ENCODE results near the gene PGRMC1.

The PGRMC1 gene

DNA sequence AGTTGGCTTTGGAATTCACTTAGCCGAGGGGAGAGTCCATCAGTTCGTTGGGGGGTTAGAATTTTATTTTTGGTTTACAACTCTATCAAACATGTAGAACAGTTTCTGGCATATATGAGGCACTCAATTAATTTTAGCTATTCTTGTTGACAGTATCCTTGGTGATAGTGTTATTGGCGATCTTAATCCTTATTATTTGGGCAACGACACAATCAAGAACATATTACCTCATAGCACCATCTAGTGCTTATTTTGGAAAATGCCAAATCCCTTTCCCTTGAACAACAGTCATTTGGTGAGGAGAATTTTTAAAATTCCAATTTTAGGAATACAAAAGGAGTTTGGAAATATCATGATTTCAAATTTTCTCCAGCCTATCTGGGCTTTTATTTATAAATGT lies 17.9 kb upstream of the PGRMC1 start:
- H3K4me1 Mint-ChIP-seq (ENCODE audit: low read depth) = no peaks in the 10 kb centered on the region
- no peak overlapping the region for H3K27ac Mint-ChIP-seq
- no peaks in the 10 kb centered on the region for H3K36me3 Mint-ChIP-seq (ENCODE audit: low read depth)
- no peaks in the 10 kb centered on the region for H3K9me3 Mint-ChIP-seq
- no peak for DNase-seq (ENCODE audit: low spot score)
- H3K27me3 Mint-ChIP-seq (ENCODE audit: low read depth) = peaks cover 17% of the 10 kb centered on the region
- H3K4me3 Mint-ChIP-seq = no peak overlapping the region

DNA sequence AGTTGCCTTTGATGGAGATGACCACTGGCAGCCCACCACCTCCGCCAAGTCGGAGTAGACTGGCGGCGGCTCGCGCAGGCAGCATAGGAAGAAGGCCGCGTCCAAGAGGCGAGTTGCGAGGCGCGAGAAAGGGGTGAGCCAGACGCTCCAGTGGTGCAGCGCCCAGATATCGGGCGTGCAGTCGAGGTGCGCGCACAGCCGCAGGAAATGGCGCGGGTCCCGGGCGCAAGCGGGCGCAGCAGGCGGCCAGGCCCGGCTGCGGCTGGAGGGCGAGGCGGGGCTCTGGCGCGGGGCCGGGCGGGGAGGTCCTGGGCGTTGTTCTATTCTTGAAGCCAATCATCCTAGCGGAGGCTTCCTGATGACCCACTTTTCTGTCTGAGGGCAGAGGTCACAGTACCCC lies 13.2 kb upstream of the PGRMC1 start:
- Mint-ChIP-seq H3K4me1 (ENCODE audit: low read depth) (peaks cover 2% of the 10 kb centered on the region), H3K9me3 (no peaks in the 10 kb centered on the region), H3K36me3 (ENCODE audit: low read depth) (no peaks in the 10 kb centered on the region), H3K27ac (no peak overlapping the region), H3K4me3 (no peak overlapping the region), H3K27me3 (ENCODE audit: low read depth) (peaks cover 22% of the 10 kb centered on the region)
- no peak for DNase-seq (ENCODE audit: low spot score)

DNA sequence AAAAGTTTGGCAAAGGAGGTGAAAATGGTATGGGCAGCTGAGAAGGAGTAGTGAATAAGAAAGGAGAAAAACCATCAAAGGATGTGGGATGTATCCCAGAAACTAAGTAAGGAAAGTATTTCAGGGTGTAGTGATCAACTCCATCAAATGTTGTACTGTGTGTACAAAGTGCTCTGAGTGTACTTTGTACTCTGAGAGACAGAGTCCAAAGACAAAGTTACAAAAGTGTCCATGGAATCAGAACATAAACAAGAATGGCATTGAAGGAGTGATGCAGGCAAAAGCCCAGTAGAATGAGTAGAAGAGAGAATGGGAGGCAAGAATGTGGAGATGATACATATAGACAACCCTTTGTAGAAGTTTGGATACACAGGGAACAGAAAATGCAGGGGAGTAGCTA lies 12.3 kb upstream of the PGRMC1 start:
- no peak overlapping the region for H3K27ac Mint-ChIP-seq
- no peak overlapping the region for H3K4me3 Mint-ChIP-seq
- H3K27me3 Mint-ChIP-seq (ENCODE audit: low read depth) = peaks cover 24% of the 10 kb centered on the region
- no peak for DNase-seq (ENCODE audit: low spot score)
- no peaks in the 10 kb centered on the region for H3K9me3 Mint-ChIP-seq
- no peaks in the 10 kb centered on the region for H3K36me3 Mint-ChIP-seq (ENCODE audit: low read depth)
- peaks cover 2% of the 10 kb centered on the region for H3K4me1 Mint-ChIP-seq (ENCODE audit: low read depth)

DNA sequence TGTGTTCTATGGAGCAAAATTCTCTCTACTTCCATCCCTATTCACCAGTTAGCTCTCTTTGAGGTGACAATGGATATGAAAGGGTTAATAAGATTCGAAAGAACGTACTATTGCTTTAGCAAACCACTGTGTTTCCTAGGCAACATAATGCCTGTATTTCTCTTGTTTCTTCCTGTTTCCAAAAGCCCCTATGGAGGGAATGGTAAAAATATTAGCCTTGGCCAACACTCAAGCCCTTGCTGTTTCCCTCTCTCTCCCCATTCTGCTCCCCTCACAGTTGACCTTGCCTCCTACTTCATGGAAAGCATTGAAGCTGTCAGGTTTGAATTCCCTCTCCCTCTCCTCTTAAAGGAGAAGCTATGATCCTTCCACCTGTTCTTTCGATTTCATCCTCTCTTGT lies 9.6 kb upstream of the PGRMC1 start:
- Mint-ChIP-seq H3K4me1 (ENCODE audit: low read depth) (peaks cover 2% of the 10 kb centered on the region), H3K4me3 (no peak overlapping the region), H3K9me3 (no peaks in the 10 kb centered on the region), H3K36me3 (ENCODE audit: low read depth) (no peaks in the 10 kb centered on the region), H3K27ac (no peak overlapping the region), H3K27me3 (ENCODE audit: low read depth) (peaks cover 31% of the 10 kb centered on the region)
- no peak for DNase-seq (ENCODE audit: low spot score)

DNA sequence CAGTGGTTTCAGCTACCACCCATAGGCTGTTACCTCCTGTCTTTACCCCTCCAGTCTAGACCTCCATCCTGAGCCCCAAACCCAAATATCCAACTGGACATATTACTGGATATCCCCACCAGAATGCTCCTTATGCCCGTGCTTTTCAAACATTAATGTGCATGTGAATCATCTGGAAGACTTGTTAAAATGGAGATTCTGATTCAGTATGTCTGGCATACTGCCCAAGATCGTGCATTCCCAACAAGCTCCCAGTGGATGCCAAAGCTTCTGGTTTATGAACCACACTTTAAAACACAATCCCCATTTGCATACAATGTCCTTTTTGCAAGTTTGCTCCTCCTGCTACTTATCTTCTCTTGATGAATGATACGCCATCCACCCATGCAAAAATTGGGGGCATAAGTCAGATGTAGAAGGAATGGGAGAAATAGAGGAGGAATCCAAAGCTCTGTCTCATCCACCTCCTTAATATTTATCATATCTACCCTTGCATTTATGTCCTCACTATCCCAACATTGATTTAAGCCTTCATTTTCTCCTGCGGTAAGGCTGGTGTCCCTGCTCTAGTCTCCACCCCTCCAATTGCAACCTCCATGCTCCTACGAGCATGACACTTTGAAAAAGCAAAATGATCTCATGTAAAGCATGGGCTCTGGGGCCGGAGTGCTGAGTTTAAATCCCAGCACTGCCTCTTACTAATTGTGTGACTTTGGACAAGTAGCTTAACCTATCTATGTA lies 7.4 kb upstream of the PGRMC1 start:
- Mint-ChIP-seq H3K4me3 (no peak overlapping the region), H3K9me3 (no peaks in the 10 kb centered on the region), H3K36me3 (ENCODE audit: low read depth) (no peaks in the 10 kb centered on the region), H3K27ac (no peak overlapping the region), H3K4me1 (ENCODE audit: low read depth) (peaks cover 2% of the 10 kb centered on the region), H3K27me3 (ENCODE audit: low read depth) (peaks cover 40% of the 10 kb centered on the region)
- no peak for DNase-seq (ENCODE audit: low spot score)

DNA sequence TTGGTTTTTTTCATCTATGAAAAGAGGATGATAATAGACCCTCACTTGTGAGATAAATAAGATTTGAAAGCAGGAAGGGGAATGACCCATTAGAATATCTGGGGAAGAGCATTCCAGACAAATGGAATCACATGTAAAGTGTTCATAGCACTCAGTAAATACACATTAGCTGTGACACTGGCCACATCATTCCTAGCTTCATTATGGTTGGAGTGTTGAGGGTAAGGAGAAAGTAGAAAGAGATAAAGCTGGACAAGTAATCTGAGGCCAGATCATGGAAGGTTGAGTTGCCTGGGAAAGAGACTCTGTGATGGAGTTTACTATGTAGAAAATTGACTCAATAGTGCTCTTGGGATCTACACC lies 6.9 kb upstream of the PGRMC1 start:
- peaks cover 46% of the 10 kb centered on the region for H3K27me3 Mint-ChIP-seq (ENCODE audit: low read depth)
- no peak for DNase-seq (ENCODE audit: low spot score)
- H3K36me3 Mint-ChIP-seq (ENCODE audit: low read depth) = no peaks in the 10 kb centered on the region

DNA sequence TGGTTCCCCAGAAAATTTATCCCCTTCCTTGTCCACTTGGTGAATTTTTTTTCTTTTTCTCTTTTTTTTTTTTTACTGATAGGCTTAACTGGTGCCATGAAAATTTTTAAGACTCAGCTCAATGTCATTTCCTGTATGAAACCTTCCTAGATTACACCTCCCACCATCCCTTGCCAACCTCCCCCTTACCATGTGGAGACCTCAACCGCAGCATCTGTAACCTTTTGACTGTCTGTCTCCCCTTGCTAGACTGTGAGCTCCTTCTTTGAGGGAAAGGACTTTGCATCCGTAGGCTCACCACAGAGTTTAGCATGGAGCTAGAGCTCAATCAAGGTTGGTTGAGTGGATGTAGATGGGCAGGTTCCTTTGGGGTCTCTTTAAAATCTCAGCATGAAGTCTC lies 5.2 kb upstream of the PGRMC1 start:
- no peak for DNase-seq (ENCODE audit: low spot score)
- H3K4me1 Mint-ChIP-seq (ENCODE audit: low read depth) = peaks cover 5% of the 10 kb centered on the region
- H3K27ac Mint-ChIP-seq = no peak overlapping the region
- no peak overlapping the region for H3K4me3 Mint-ChIP-seq
- peaks cover 55% of the 10 kb centered on the region for H3K27me3 Mint-ChIP-seq (ENCODE audit: low read depth)
- no peaks in the 10 kb centered on the region for H3K9me3 Mint-ChIP-seq
- no peaks in the 10 kb centered on the region for H3K36me3 Mint-ChIP-seq (ENCODE audit: low read depth)

More for the DNA sequence above, 6.9 kb upstream of the PGRMC1 start:
- H3K4me1 Mint-ChIP-seq (ENCODE audit: low read depth) = no peaks in the 10 kb centered on the region
- no peaks in the 10 kb centered on the region for H3K9me3 Mint-ChIP-seq
- H3K4me3 Mint-ChIP-seq = no peak overlapping the region
- H3K27ac Mint-ChIP-seq = no peak overlapping the region

DNA sequence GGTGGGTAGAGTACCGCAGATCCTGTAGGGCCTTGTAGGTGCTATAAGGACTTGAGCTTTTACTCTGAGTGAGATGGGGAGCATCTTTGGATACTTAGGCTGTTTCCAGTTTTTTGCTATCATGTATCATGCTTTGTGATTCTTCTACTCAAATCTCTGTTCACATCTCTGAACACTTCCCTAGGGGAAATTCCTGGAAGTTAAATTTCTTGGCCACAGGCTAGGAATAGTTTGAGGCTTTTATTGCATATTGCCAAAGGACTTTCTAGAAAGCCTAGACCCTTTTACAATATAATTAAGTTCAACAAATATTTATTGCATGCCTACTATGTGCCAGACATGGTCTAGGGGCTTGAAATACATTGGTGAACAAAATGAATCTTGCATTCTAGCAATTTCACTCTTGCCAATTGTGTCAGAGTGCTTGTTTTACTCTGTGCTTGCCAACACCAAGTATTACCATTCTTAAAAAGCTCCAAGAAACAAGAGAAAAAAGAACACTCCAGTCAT lies 4.1 kb upstream of the PGRMC1 start:
- no peak for DNase-seq (ENCODE audit: low spot score)
- Mint-ChIP-seq H3K27ac (no peak overlapping the region), H3K27me3 (ENCODE audit: low read depth) (peaks cover 52% of the 10 kb centered on the region), H3K4me3 (no peak overlapping the region), H3K4me1 (ENCODE audit: low read depth) (peaks cover 5% of the 10 kb centered on the region), H3K9me3 (no peaks in the 10 kb centered on the region), H3K36me3 (ENCODE audit: low read depth) (no peaks in the 10 kb centered on the region)

DNA sequence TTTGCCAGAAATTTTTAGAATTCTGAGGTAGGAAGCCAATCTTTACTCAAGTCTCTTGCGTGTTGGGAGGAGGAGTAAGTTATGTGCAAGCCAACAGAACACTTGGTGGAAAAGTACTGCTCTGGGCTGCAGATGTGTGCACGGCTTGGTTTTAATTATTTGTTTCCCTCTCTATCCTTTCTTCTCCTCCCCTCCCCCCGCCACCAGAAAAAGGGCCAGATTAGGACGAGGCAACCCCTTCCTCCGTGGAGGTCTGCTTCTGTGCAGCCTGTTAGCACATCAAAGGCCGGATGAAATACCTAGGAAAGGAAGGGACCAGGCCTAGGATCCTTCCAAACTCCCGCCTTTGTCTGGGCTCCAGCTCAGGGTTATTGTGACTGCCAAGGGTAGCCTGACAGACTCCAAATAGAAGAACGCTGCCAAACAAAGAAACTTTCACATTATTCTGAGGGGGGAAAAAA lies 1.0 kb upstream of the PGRMC1 start:
- Mint-ChIP-seq H3K4me3 (peak overlapping the region; percentile 94), H3K36me3 (ENCODE audit: low read depth) (peaks cover 9% of the 10 kb centered on the region), H3K4me1 (ENCODE audit: low read depth) (peaks cover 22% of the 10 kb centered on the region), H3K27ac (no peak overlapping the region), H3K27me3 (ENCODE audit: low read depth) (peaks cover 34% of the 10 kb centered on the region), H3K9me3 (no peaks in the 10 kb centered on the region)
- DNase-seq (ENCODE audit: low spot score) = no peak

DNA sequence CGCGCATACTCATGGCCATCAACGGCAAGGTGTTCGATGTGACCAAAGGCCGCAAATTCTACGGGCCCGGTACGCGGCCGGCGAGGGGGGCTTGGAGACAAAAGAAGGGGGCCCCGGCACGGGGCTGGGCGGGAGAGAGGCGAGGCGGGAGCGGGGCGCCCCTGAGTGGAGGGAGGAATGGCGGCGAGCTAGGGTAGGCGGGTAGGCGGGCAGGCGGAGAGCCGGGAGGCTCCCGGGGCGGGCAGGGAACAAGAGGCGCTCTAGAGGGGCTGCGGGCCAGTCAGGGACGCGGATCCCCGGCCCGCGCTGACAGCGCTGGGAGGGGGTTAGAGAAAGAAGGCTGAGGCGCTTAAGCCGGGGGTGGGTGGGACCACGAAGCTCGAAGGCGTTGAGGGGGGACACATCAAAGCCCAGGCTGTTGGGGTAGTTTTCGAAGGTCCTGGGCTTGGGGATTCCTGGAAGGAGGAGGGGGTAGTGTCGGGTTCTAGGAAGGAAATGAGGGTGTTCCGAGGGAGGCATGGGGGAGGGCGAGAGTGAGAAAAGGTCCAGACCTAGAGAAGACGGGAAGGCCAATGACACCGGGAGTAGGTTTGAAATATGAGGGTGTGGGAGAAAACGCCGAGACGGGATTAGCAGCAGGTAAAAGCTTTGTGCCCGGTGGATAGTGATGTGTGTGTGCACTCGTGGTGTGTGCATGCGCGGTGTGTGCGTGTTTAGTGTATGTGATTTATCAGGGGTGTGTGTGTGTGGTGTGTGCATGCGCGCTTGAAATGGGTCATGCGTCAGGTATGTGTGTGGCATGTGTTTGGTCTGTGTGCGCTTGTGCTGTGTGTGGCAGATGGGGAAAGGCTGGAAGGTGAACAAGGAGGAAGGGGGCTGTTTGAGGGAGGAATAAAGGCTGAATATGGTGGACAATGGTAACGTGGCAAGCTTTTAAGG lies 807 bp downstream of the PGRMC1 start:
- peaks cover 12% of the 10 kb centered on the region for H3K36me3 Mint-ChIP-seq (ENCODE audit: low read depth)
- H3K4me1 Mint-ChIP-seq (ENCODE audit: low read depth) = peaks cover 25% of the 10 kb centered on the region
- H3K27ac Mint-ChIP-seq = peak overlapping the region; percentile 81
- H3K4me3 Mint-ChIP-seq = peak overlapping the region; percentile 94
- no peaks in the 10 kb centered on the region for H3K9me3 Mint-ChIP-seq
- H3K27me3 Mint-ChIP-seq (ENCODE audit: low read depth) = peaks cover 25% of the 10 kb centered on the region
- DNase-seq (ENCODE audit: low spot score) = peak; percentile 10

DNA sequence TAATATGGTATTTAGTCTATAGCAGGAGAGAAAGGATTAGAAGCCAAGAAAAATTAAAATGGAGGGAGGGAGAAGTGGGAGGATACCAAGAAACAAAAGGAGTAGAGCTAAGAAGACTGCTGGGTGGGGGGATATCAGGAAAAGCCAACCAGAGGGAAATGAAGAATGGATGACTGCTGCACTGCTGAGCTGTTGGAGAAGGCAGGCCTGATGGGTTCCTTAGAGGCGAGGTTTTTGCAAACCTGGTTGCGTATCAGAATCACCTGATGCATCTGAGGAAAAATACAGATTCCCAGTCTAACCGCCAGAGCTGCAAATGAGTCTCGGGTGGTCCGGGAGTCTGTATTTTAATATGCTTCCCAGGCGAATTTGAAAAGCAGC lies 1.5 kb downstream of the PGRMC1 start:
- H3K27me3 Mint-ChIP-seq (ENCODE audit: low read depth) = peaks cover 25% of the 10 kb centered on the region
- H3K4me3 Mint-ChIP-seq = peak overlapping the region; percentile 94
- no peaks in the 10 kb centered on the region for H3K9me3 Mint-ChIP-seq
- peaks cover 30% of the 10 kb centered on the region for H3K4me1 Mint-ChIP-seq (ENCODE audit: low read depth)
- peaks cover 18% of the 10 kb centered on the region for H3K36me3 Mint-ChIP-seq (ENCODE audit: low read depth)
- DNase-seq (ENCODE audit: low spot score) = no peak
- H3K27ac Mint-ChIP-seq = peak overlapping the region; percentile 81

DNA sequence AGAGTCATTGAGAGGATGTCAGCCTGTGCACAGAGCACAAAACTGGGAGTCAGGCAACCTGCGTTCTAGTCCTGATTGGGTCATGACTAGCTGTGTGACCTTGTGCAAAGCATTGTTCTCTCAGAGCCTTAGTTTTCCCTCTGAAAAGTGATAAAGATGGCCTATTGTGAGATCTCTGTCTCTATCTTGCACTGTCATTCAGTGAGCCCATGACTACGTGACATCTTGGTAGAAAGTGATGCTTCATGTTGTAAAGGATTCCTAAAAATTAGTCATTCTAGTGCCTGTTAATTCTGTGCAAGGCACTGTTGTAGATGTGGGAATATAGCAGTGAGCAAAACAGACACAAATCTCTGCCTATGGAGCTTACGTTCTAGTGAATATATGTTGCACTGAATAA lies 2.5 kb downstream of the PGRMC1 start:
- Mint-ChIP-seq H3K4me3 (peak overlapping the region; percentile 62), H3K27ac (no peak overlapping the region), H3K36me3 (ENCODE audit: low read depth) (peaks cover 23% of the 10 kb centered on the region), H3K4me1 (ENCODE audit: low read depth) (peaks cover 35% of the 10 kb centered on the region), H3K9me3 (no peaks in the 10 kb centered on the region), H3K27me3 (ENCODE audit: low read depth) (peaks cover 20% of the 10 kb centered on the region)
- no peak for DNase-seq (ENCODE audit: low spot score)

DNA sequence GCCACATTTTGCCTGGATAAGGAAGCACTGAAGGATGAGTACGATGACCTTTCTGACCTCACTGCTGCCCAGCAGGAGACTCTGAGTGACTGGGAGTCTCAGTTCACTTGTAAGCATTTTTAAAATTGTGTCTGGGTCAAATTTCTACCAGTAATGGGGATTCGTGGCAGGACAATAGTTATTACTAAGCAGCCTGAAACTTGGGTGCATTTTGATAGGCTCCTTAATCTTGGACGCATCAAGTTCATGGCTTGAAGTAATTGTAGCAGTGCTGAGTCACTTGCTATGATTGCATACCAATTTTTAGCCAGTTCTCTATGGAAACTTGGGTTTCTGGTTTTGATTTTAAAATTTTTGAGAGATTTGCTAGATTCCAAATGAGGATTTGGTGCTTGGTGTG lies 4.3 kb downstream of the PGRMC1 start:
- no peaks in the 10 kb centered on the region for H3K9me3 Mint-ChIP-seq
- H3K27ac Mint-ChIP-seq = no peak overlapping the region
- no peak overlapping the region for H3K4me3 Mint-ChIP-seq
- peaks cover 33% of the 10 kb centered on the region for H3K4me1 Mint-ChIP-seq (ENCODE audit: low read depth)
- peaks cover 4% of the 10 kb centered on the region for H3K27me3 Mint-ChIP-seq (ENCODE audit: low read depth)
- H3K36me3 Mint-ChIP-seq (ENCODE audit: low read depth) = peaks cover 29% of the 10 kb centered on the region
- DNase-seq (ENCODE audit: low spot score) = no peak

DNA sequence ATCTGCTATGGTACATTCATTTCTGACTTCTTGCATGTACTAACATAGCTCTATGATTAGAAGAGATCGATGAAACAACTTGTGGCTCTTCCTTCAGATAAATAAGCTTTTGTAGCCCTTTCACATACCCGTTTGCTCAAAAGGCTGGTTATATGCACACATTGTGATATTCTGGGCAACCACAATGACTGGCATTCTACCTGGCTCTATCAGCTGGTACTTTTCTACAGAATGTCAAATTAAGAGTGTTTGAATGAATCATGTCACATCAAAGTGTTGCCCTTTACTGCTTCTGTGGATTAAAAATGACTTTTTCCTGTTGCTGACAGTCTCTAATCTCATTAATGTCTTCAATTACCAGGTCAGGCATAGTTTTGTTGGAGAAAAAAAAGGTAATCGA lies 11.6 kb downstream of the PGRMC1 start:
- Mint-ChIP-seq H3K4me3 (no peak overlapping the region), H3K9me3 (no peaks in the 10 kb centered on the region), H3K36me3 (ENCODE audit: low read depth) (peaks cover 12% of the 10 kb centered on the region), H3K4me1 (ENCODE audit: low read depth) (peaks cover 5% of the 10 kb centered on the region), H3K27me3 (ENCODE audit: low read depth) (no peaks in the 10 kb centered on the region), H3K27ac (no peak overlapping the region)
- no peak for DNase-seq (ENCODE audit: low spot score)
